Naive B cell (primary cell): ENCODE data around the gene PPM1H. TPM values are rescaled to one million over a fixed set of nuclear protein-coding genes. Genes with fewer than 3 reads are reported as not detected.

Experiments used
- ATAC-seq, 2 donors: fragments of 150-1000 bp; cut with Tn5 transposase; 2 replicates each; pipeline ENCODE4 v1.10.0; 2021; ENCODE audit warnings: low read depth in 2 of 2, mild to moderate bottlenecking in 2 of 2, moderate library complexity in 2 of 2
- DNase-seq: peaks from one replicate; pipeline ENCODE4 v3.0.0; 2022
- H3K27ac Mint-ChIP-seq, 6 donors: one replicate each; pipeline ENCODE4 v1.8.0; 2020 to 2022; ENCODE audit warnings: mild to moderate bottlenecking in 6 of 6, mixed read lengths in 6 of 6, moderate library complexity in 5 of 6, inconsistent platforms in 2 of 6
- H3K27me3 Mint-ChIP-seq, 3 donors: one replicate each; pipeline ENCODE4 v1.8.0; 2021 to 2022; ENCODE audit warnings: mixed read lengths in 3 of 3, mild to moderate bottlenecking in 1 of 3
- H3K36me3 Mint-ChIP-seq, 2 donors: one replicate each; pipeline ENCODE4 v1.8.0; 2020 to 2022; ENCODE audit warnings: mixed read lengths in 2 of 2, inconsistent platforms in 1 of 2, mild to moderate bottlenecking in 1 of 2
- H3K4me1 Mint-ChIP-seq, 3 donors: one replicate each; pipeline ENCODE4 v1.8.0; 2020 to 2022; ENCODE audit warnings: mixed read lengths in 3 of 3, inconsistent platforms in 1 of 3, mild to moderate bottlenecking in 1 of 3, moderate library complexity in 1 of 3
- H3K4me3 Mint-ChIP-seq, 8 donors: one replicate each; pipeline ENCODE4 v1.8.0; 2020 to 2022; ENCODE audit warnings: mild to moderate bottlenecking in 8 of 8, mixed read lengths in 8 of 8, moderate library complexity in 8 of 8, inconsistent platforms in 2 of 8
- H3K9me3 Mint-ChIP-seq, 7 donors: one replicate each; pipeline ENCODE4 v1.8.0; 2020 to 2022; ENCODE audit warnings: mixed read lengths in 7 of 7, mild to moderate bottlenecking in 5 of 7, inconsistent platforms in 2 of 7, moderate library complexity in 1 of 7
- polyA plus RNA-seq, 6 donors: library from polyadenylated mRNA; unstranded; fragments of 300-500 nt; fragmentation: Illumina TruSeq; gene quantifications; one replicate each; pipeline ENCODE4 v1.2.3, GENCODE V29; 2021; ENCODE audit warnings: low read depth in 6 of 6

PPM1H gene
- polyA plus RNA-seq, 6 donors from 2014 or later, result 0.05 to 0.15 (median 0.12) TPM; not detected in 3

- H3K27me3 Mint-ChIP-seq, result peaks cover 0 to 9% (median 0%) of the 10 kb centered on the region in 3 donors
- H3K9me3 Mint-ChIP-seq, result no peaks in the 10 kb centered on the region
- peak overlapping the region in 1 of 6 donors; percentile 79 for H3K27ac Mint-ChIP-seq
- ATAC-seq (no peak), DNase-seq (no peak)
- no peaks in the 10 kb centered on the region for H3K4me1 Mint-ChIP-seq
- H3K36me3 Mint-ChIP-seq, result no peaks in the 10 kb centered on the region
- peak overlapping the region in 1 of 8 donors; percentile 10 for H3K4me3 Mint-ChIP-seq
These were observed 222.0 kb downstream of the PPM1H start for GRCh38 chr12:62712681-62713573.

DNA sequence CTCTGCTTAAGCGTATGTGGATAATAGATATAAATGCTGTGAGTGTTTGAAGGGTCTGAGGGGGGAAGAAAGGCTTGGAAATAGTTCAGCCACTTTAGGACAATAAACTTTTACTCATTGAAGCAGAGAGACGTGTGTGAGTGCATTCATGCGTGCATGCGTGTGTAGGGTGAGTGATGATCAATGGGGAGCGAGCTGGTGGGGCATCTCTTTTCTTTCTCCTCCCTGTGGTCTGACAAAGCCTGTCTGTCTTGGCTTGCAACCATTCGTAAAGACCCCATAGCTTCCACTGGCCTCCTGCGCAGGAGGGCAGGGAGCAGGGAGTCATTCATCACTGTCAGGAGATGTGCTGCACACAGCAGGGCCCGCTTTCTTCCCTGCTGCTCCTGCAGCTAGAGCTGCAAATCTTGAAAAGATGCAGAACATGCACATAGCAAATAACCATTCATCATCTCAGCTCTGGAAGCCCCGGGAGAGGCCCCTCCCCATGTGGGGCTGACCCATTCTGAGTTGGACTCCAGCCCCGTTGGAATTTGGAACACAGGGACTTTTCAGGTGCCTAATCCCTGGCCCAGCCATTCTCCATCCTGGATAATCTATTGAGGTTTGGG is 223.2 kb downstream of the PPM1H start:
- Mint-ChIP-seq H3K27ac (no peak overlapping the region), H3K27me3 (peaks cover 0 to 9% (median 0%) of the 10 kb centered on the region in 3 donors), H3K4me3 (peak overlapping the region in 1 of 8 donors; percentile 9), H3K4me1 (no peaks in the 10 kb centered on the region), H3K9me3 (no peaks in the 10 kb centered on the region), H3K36me3 (no peaks in the 10 kb centered on the region)
- ATAC-seq (no peak), DNase-seq (no peak)

DNA sequence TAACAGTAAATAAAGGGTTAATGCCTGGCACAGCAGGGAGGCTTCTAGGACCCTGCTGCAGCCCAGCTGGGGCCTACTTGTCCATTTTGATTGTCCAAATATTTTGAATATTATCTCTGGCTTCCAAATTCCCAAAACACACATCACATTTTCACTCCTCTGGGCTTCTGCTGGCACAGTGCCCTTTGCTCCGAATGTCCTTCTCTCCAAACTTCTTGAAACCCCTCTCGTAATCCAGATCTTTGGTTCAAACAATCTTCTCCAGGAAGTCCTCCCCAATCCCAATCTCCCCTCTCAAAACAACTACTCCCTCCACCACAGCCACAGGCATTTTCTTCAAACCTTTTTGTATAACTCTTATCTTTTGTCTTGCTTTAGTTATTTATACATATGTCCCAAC is 225.6 kb downstream of the PPM1H start:
- no peaks in the 10 kb centered on the region for H3K36me3 Mint-ChIP-seq
- peaks cover 0 to 9% (median 0%) of the 10 kb centered on the region in 3 donors for H3K27me3 Mint-ChIP-seq
- ATAC-seq (no peak), DNase-seq (no peak)
- no peaks in the 10 kb centered on the region for H3K9me3 Mint-ChIP-seq
- no peaks in the 10 kb centered on the region for H3K4me1 Mint-ChIP-seq
- H3K4me3 Mint-ChIP-seq, result no peak overlapping the region
- H3K27ac Mint-ChIP-seq, result no peak overlapping the region

- peaks cover 0 to 9% (median 0%) of the 10 kb centered on the region in 3 donors for H3K27me3 Mint-ChIP-seq
- no peak for DNase-seq
- H3K4me1 Mint-ChIP-seq, result no peaks in the 10 kb centered on the region
- H3K4me3 Mint-ChIP-seq, result no peak overlapping the region
- no peaks in the 10 kb centered on the region for H3K36me3 Mint-ChIP-seq
- ATAC-seq, result no peak
- H3K9me3 Mint-ChIP-seq, result no peaks in the 10 kb centered on the region
- no peak overlapping the region for H3K27ac Mint-ChIP-seq
These were observed 227.0 kb downstream of the PPM1H start for GRCh38 chr12:62707939-62708338.

- no peak overlapping the region for H3K27ac Mint-ChIP-seq
- peaks cover 0 to 9% (median 0%) of the 10 kb centered on the region in 3 donors for H3K27me3 Mint-ChIP-seq
- no peaks in the 10 kb centered on the region for H3K36me3 Mint-ChIP-seq
- no peaks in the 10 kb centered on the region for H3K4me1 Mint-ChIP-seq
- H3K9me3 Mint-ChIP-seq, result no peaks in the 10 kb centered on the region
- no peak overlapping the region for H3K4me3 Mint-ChIP-seq
- no peak for DNase-seq
- ATAC-seq, result no peak
These were observed 229.1 kb downstream of the PPM1H start for GRCh38 chr12:62705846-62706245.

GRCh38 chr12:62703011-62703380 is 232.0 kb downstream of the PPM1H start:
- H3K27me3 Mint-ChIP-seq, result no peaks in the 10 kb centered on the region
- ATAC-seq, result no peak
- H3K27ac Mint-ChIP-seq, result no peak overlapping the region
- no peaks in the 10 kb centered on the region for H3K36me3 Mint-ChIP-seq
- DNase-seq, result no peak
- no peaks in the 10 kb centered on the region for H3K4me1 Mint-ChIP-seq
- no peak overlapping the region for H3K4me3 Mint-ChIP-seq
- H3K9me3 Mint-ChIP-seq, result no peaks in the 10 kb centered on the region

GRCh38 chr12:62701492-62701891 is 233.5 kb downstream of the PPM1H start:
- Mint-ChIP-seq H3K27ac (no peak overlapping the region), H3K9me3 (no peaks in the 10 kb centered on the region), H3K4me1 (no peaks in the 10 kb centered on the region), H3K4me3 (no peak overlapping the region), H3K27me3 (no peaks in the 10 kb centered on the region), H3K36me3 (no peaks in the 10 kb centered on the region)
- no peak for DNase-seq
- no peak for ATAC-seq

DNA sequence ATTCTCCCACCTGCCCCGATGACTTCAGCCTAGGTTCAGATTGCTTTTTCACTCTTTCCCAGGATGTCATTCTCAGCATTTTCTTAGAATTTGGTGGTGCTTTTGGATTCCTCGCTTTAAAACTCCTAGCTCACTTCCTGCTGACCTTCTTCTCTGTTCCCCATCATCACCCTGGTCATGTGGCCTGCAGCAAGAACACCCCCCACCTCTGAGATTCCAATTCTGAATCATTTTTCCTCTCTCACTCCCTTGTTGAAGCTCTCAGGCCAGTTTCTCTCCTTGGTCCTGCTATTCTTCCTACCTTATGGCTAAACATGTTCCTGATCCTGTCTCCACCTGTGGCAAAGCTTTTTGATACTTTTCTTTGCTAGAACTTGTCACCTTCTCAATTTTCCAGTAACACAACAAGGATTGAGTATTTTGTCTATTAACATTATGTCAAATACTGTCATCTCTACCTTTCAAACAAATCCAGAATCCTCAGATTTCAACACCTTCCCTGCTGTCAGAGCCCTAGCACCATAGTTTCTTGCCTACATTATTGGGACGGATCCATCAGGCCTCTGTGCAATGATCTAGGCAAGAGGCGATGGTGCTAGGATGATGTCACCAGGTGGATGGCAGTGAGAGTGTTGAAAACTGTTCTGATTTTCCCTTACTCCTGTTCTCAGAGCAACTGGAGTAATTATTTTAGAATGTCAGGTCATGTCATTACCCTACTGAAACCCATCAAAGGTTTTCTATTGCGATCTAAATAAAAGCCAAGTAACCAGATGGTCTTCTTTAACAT is 234.7 kb downstream of the PPM1H start:
- Mint-ChIP-seq H3K9me3 (no peaks in the 10 kb centered on the region), H3K36me3 (no peaks in the 10 kb centered on the region), H3K27me3 (no peaks in the 10 kb centered on the region), H3K4me3 (no peak overlapping the region), H3K27ac (no peak overlapping the region), H3K4me1 (no peaks in the 10 kb centered on the region)
- DNase-seq, result no peak
- ATAC-seq, result no peak

DNA sequence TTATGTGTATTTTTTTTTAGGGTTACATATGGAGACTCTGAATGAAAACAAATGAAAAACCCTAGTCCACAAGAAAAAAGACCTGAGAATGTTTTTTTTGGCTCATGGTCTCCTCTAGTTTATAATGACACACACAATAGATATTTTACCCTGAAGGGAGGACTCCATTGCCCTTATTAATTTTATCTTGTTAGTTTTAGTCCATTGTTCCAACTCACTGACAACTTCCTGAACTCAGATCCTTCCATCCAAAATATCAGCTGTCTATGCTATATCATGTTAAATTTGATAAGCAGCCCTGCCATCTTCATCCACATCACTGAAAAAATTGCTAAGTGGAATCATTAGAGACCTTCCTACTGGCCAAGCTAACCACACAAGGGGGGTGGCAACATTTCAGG is 236.2 kb downstream of the PPM1H start:
- no peak overlapping the region for H3K4me3 Mint-ChIP-seq
- no peaks in the 10 kb centered on the region for H3K27me3 Mint-ChIP-seq
- H3K4me1 Mint-ChIP-seq, result no peaks in the 10 kb centered on the region
- H3K27ac Mint-ChIP-seq, result peak overlapping the region in 1 of 6 donors; percentile 54
- H3K9me3 Mint-ChIP-seq, result no peaks in the 10 kb centered on the region
- no peaks in the 10 kb centered on the region for H3K36me3 Mint-ChIP-seq
- ATAC-seq (no peak), DNase-seq (no peak)

DNA sequence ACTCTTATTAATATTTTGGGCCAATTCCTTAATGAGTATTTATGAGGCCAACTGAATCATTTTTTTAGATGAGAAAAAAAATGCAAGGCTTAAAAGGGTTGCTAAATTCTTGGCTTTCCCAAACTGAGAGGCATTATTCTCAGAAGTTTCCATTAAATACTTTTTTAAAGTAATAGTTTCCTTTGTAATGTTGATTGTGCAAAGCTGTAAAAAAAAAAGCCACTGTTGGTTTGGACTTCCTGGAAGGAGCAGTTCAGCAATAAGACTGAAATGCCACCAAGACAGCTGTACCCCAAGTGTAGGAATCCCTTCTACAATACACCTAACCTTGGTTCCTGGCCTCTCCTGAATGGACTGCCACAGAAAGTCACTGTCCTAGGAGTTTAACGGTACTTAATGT is 237.1 kb downstream of the PPM1H start:
- Mint-ChIP-seq H3K36me3 (no peaks in the 10 kb centered on the region), H3K9me3 (no peaks in the 10 kb centered on the region), H3K27me3 (no peaks in the 10 kb centered on the region), H3K4me1 (no peaks in the 10 kb centered on the region), H3K27ac (no peak overlapping the region), H3K4me3 (no peak overlapping the region)
- ATAC-seq (no peak), DNase-seq (no peak)

DNA sequence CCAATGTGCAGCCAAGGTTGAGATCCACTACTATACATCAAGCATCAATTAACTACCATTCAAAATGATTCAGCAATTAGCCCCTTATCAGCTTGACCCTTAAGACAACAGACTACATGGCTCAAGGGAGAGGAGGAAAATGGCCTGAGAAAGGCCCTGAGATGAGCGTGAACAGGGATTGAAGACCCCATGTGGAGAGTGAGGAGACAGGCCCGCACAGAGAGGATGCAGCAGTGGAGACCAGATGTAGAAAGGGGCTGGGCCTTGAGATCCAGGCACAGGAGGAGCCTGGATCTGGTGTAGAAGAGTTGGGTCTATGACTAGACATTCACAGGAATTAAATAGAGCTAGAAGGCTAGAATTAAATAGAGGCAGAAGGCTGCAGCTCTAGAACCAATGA is 239.3 kb downstream of the PPM1H start:
- Mint-ChIP-seq H3K9me3 (no peaks in the 10 kb centered on the region), H3K27me3 (no peaks in the 10 kb centered on the region), H3K36me3 (no peaks in the 10 kb centered on the region), H3K4me1 (no peaks in the 10 kb centered on the region), H3K27ac (peak overlapping the region in 1 of 6 donors; percentile 58), H3K4me3 (no peak overlapping the region)
- ATAC-seq (no peak), DNase-seq (no peak)

DNA sequence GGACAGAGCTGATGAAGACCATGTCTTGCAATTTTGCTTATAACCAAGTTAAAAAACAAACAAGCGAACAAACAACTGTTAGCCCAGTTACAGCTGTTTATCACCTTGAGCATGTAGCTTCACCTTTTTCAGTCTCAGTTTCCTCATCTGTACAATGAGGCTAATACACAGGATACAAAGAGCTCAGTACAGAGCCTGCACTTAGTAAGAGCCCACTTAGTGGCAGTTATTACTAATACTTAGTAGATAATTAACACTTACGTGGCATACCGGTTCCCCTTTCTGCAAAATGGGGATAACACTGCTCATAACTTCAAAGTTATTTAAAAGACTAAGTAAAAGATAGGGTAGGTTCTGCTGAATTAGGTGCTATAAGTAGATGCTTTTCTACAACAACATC is 240.3 kb downstream of the PPM1H start:
- no peaks in the 10 kb centered on the region for H3K4me1 Mint-ChIP-seq
- no peaks in the 10 kb centered on the region for H3K27me3 Mint-ChIP-seq
- H3K27ac Mint-ChIP-seq, result no peak overlapping the region
- no peak for ATAC-seq
- DNase-seq, result no peak
- H3K9me3 Mint-ChIP-seq, result no peaks in the 10 kb centered on the region
- no peak overlapping the region for H3K4me3 Mint-ChIP-seq
- H3K36me3 Mint-ChIP-seq, result no peaks in the 10 kb centered on the region

DNA sequence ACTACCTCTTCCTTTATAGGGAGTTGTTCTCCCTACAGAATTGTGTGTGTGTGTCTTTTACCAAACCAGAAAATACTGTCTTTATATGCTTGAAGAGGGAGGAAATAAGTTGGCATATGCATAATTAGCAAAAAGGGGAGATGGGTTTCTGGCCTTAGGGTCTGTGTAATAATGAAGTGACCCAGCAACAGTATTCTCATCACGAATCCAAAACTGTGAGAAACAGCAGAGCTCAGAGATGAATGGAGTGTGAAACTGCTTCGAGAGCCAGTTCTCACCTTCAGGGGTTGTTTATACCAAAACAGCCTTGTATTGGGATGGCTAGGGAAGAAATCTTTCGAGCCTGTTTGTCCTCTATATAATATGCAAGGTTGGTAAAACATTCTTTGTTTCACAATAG is 240.8 kb downstream of the PPM1H start:
- H3K27ac Mint-ChIP-seq, result no peak overlapping the region
- peak overlapping the region in 1 of 8 donors; percentile 3 for H3K4me3 Mint-ChIP-seq
- H3K27me3 Mint-ChIP-seq, result no peaks in the 10 kb centered on the region
- DNase-seq (no peak), ATAC-seq (no peak)
- no peaks in the 10 kb centered on the region for H3K36me3 Mint-ChIP-seq
- no peaks in the 10 kb centered on the region for H3K9me3 Mint-ChIP-seq
- H3K4me1 Mint-ChIP-seq, result no peaks in the 10 kb centered on the region
